Endothelial cell of coronary artery (primary cell): ENCODE results near the gene YLPM1. TPM values are rescaled to one million over a fixed set of nuclear protein-coding genes. Genes with fewer than 3 reads are reported as not detected.

Experiments used
- total RNA-seq: library from RNA; depleted of rRNA; stranded (reverse); fragments of >200 nt; gene quantifications from 2 replicates; pipeline ENCODE4 v1.2.3, GENCODE V29; 2014

The YLPM1 gene
- total RNA-seq, result 24.3 and 43.1 TPM in 2 replicates

GRCh38 chr14:74762917-74763802 is at the start of gene YLPM1:
Gene YLPM1, plus strand, starts transcription at chr14:74763316. Its CDS starts 174 bp downstream, at chr14:74763490.

DNA sequence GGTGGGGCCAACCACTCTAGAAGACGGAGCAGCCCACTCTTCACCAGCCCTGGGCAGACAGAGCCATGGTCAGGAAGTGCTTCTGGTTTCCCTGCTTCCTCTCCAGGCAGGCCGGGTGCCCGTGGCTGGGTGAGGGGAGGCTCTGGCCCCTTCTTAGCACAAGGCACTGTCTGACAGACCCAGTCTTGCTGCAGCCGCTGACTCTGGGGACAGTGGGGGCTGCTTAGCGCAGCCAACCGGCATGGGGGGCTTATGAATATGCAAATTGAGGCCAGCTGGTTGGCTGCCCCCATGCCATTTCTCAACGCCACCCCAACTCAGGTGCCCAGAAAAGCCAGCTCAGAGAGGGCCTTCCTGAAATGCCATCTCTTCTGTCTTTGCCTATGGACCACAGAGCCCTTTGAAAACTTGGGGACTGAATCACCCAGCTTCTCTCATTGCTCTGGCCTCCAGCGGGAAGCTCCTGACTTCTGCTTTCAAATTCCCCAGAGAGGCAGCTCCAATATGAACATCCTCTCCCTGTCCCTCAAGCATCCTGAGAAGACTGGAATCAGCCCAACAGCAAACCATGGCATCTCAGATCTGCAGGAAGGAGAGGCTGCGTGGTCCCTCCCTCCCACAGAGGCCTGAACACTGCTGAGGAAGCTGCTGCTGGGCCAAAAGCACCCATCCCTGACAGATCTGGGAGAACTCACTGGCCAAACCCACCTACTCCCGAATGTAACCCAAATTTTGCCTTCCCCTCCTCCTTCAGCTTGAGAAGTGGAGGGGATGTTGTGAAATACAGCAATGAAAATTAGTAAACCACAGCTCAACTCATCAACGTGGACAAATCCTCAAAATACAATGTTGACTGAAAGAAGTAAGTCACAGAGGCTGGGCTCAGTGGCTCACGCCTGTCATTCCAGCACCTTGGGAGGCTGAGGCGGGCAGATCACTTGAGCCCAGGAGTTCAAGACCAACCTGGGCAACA is 113.1 kb downstream of the YLPM1 start, which contains the start of gene PROX2:
Gene PROX2, minus strand, starts transcription at position 205 of the 973 bp plus-strand sequence. CDS start 12,311 bp downstream, outside the sequence.

DNA sequence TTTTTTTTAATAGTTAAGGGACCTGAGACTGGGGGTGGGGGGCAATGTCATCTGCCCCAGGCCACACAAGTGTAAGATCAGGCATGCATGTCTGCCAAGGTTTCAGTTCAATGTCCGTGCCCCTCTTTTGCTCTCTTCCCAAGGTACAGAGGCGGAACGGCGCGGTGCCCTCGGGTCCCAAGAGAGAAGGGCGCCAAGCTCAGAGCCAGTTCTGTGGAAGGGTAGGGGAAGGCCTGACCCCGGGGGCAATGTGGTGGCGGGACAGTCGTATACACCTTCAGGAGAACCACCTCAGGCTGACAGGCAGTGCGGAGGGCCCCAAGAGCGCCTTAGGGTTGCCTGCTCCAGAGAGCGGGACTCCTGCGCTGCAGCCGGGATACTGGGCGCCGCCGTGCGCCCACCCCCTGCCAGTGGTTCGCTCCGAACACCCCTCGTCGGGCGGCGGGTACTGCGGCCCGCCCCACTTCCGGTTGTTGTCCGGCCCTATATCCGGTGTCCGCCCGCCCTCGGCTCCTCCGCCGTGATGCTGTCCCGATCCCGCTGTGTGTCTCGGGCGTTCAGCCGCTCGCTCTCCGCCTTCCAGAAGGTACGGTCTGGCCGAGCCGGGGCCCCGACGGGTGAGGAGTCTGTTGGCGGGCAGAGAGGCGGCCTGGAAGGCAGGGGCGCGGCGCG is 118.5 kb downstream of the YLPM1 start, which contains the start of gene DLST:
Gene DLST, plus strand, starts transcription at position 486 of the 672 bp plus-strand sequence. Its CDS starts 38 bp downstream, at position 524.

Other genes with a start within 250 kb of the YLPM1 start
- 214 and 221 TPM in 2 replicates for gene LTBP2, start 151.1 kb upstream of the YLPM1 start, total RNA-seq
- 26.6 and 29.6 TPM in 2 replicates for gene AREL1, start 50.2 kb upstream of the YLPM1 start, total RNA-seq
- 26.3 and 27.1 TPM in 2 replicates for gene FCF1, start 50.2 kb upstream of the YLPM1 start, total RNA-seq
- gene PROX2, start 112.8 kb downstream of the YLPM1 start, total RNA-seq, result not detected in 2 replicates
- 50.0 and 63.7 TPM in 2 replicates for gene DLST, start 118.6 kb downstream of the YLPM1 start, total RNA-seq
- 6.1 and 11.8 TPM in 2 replicates for gene RPS6KL1, start 159.9 kb downstream of the YLPM1 start, total RNA-seq
- 285 and 395 TPM in 2 replicates for gene PGF, start 192.3 kb downstream of the YLPM1 start, total RNA-seq
- gene EIF2B2, start 239.6 kb downstream of the YLPM1 start, total RNA-seq, result 160 and 165 TPM in 2 replicates